ENCODE measurements around the gene ZNF212.

ZNF212 gene

DNA sequence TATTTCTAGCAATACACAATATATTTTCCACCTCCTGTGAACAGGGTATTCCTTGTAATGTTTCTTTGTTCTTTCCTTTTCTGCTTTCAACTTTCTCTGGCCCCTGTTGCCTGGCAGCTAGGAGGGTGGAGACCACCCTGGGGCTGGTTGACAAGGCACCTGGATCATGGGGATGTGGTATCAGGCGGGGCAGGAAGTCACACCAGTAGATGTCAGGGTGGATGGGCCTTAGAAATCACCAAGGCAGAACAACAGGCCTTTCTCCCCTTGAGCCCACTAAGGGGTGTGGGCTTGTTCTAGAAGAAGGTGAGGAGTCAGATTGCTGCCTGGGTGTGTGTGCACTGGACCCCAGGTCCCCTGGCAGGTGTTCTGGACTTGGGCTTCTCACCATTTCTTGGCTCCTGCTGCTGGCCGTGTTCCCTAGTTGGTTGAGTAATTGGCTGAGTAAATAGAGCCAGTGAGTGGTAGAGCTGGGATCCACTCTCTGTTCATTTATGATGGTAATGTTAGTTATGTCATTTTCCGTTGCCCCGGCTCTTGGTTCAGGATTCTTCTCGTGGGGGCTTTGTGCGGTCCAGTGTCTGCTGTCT lies 47.5 kb downstream of the ZNF212 start:
- no peak for DNase-seq

DNA sequence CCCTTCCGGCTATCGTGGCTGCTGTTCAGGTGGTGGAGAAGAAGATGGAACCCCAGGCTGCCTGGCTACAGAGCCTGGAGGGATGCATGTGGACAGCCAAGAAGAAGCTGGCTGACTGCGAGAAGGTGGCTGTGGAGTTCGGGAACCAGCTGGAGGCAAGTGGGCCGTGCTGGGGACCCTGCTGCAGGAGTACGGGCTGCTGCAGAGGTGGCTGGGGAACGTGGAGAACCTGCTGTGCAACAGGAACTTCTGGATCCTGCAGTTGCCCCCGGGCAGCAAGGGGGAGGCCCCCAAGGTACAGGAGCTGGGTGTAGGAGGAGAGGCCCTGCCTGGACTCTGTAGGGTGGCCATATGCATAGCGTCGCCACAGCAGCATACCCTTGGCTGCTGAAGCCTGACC lies 48.2 kb downstream of the ZNF212 start:
- no peak for DNase-seq

DNA sequence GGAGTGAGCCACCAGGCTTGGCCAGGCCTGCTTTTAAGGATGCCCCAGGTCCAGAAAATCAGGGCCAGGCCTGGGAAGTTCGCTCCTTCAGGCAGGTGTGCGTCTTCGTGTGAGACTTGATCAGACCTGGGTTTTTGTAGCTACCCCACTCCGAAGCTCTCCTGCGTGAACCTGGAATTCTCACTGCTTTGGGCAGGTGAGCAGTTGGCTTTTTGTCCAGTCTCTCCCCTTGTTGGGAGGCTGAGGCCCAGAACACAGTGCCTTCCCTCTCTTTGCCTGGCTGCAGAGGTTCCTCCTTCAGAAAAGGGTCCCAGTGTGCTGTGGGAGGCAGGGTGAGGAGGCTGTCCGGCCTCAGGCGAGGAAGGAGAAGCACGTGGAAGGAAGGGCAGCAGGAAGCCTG lies 49.8 kb downstream of the ZNF212 start:
- no peak for DNase-seq

DNA sequence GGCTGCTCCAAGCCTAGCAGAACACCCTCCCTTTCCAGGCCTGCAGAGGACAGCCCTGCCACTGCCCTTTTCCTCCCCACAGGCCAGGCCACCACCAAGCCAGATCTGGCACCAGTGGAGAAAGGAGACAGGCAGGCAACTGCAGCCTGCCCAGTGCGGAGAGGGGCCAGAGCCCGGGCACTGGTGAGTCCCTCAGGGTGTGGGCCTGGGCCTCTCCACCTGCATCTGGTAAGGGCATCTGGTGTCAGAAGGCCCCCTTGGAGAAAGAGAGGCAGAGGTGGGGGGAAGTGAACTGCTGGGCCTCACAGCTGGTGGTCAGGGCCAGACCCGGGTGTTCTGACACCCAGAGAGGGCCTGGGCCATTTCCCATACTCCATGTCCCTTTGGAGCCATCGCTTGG lies 50.4 kb downstream of the ZNF212 start:
- DNase-seq = no peak

DNA sequence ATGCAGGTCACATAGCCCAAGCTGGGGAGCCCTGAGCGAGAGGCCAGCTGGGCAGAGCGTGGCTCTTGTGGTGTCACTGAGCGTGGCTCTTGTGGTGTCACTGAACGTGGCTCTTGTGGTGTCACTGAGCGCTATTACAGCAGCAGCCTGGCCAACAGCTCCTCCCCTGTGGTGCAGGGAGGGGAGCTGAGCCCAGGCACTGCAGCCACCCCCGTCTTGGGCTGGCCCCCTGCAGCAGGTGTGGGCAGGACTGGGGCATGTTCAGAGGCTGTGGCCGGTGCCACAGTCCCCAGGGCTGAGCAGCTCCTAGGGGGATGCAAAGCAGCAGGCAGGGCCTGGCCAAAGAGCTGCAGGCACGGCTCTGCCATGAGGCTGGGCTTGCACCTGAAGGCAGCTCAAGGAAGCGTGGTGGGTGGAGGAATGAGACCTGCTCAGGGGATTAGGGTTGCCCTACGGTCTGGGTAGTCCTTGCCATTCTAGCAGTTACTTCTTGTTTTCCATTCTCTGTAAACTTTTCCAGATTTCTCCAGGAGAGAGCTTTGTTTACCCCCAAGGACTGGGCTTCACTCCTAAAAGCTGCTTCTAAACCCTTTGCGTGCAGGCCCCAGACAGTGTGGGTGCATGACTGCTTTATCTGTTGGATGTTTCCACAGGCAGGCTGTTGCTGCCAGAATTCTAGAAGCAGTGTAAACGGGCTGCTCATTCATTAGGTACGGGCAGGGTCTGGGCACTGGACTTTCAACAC lies 51.8 kb downstream of the ZNF212 start:
- DNase-seq = no peak

DNA sequence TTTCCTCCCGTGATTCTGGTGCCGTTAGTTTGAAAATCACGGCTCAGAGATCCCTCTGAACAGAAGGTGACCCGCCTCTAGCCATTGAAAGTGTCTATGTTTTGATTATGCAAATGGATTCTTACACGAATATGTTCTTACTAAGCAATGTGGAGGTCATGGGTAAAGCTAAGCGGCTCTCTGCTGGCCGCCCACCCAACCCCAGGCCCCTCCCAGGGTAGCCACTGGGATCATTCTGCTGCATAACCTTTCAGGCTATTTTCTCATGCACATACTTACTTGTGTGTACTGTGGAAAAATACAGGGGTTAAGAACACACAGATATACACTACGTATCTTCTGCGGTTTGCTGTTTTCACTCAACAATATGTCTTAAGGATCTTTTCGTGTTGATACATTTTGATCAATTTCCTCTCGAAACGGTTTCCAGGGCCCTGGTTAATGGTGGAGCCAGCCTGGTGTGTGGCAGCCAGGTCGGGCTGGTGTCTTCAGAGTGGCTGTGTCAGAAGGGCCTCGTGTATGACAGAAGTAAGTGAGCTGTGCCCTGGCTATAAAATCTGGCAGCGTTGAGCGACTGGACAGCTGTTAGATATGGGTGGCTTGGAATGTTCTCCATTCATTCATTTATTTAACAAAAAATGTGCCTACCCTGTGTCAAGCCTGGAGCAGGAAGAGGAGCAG lies 52.5 kb downstream of the ZNF212 start:
- DNase-seq = no peak

DNA sequence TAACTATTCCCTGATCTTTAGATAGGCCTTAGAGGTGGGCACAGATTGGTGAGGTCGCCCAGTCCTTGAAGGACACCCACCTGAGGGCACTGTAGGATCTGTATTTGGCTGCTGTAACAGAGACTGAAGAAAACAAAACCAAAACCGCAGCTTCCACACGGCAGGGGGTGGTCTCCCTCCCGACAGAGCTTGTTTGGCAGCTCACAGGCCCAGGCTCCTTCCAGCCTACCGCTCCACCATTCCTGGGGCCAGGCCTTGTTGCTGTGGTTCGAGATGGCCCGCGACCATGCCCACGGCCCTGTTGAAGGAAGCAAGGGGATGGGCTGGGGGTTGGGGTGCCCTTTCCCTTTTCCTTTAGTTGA lies 53.0 kb downstream of the ZNF212 start:
- DNase-seq = peak; percentile 30

DNA sequence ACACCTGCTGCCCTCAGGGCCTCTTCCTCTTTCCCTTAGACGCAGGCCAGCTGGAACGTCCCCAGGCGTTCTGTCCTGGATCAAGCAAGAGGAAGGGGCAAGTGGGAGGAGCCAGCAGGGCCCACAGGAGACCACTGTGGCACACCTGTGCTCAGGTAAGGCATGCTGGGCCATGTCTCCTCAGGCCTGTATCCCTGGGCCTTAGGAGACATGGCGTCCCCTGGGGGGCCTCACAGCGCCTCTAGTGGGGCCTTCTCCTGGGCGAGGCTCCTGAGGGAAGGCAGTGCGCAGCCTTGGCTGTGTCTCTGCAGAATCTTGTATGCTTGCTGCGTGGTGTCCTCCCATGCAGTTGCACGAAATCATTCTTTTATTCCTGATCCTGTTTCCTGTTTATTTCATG lies 53.9 kb downstream of the ZNF212 start:
- no peak for DNase-seq

DNA sequence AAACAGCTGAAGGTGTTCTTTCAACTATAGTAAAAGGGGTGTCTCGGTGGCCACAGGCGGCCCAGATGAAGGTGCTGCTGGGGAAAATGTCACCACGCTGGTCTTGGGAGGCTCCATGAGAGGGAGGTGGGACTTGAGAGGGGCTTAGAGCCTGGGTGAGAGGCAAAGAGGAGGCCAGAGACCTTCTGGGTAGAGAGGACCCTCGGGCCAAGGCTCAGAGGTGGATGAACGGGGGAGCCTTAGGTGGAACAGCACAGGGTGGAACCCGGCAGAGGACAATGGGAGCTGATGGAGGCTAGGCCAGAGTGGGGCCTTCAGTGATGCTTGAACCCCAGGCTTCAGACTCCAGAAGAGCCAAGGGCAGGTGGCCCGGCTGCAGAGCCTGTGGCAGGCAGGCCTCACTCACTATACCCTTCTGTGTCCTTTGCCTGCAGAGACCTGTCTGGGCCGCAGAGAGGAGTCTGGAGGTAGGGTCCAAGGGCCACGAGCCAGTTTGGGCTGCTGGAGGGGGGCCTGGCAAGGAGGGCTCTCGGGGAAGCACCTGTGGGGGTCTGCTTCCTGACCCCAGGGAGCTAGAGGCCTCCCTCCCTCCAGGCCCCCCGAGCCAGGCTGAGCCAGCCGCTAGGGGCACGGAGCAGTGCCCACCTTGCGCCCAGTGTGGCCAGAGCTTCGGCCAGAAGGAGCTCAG lies 54.6 kb downstream of the ZNF212 start:
- no peak for DNase-seq

DNA sequence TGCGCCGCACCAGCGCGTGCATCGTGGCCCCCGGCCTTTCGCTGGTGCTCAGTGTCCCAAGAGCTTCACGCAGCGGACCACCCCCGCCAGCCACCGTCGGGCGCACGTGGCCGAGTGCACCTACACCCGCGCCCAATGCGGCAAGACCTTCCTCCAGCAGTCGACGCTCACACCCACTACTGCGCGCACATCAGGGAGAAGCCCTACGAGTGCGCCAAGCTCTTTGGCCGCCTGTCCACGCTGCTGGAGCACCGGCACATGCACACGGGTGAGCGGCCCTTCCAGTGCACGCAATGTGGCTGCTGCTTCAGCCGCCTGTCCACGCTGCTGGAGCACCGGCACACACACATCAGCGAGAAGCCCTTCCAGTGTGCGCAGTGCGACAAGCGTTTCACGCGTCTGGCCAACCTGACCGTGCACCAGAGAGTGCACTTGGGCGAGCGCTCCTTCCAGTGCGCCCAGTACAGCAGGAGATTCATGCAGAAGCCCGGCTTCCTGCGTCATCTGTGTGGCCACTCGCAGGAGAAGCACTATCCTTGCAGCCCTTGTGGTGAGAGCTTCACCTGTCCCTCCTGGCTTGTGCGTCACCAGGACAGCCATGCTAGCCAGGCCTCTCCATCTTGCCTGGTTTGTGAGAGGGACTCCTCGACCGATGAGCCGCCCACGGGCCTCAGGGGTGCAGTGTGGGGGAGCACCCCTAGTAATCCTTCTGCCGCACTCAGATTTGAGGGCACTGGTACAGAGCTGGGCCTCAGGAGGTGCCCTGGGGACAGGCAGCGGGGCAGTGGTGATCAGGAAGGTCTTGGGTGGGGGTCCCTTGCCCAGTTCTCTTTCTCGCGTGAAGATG lies 55.4 kb downstream of the ZNF212 start:
- no peak for DNase-seq

DNA sequence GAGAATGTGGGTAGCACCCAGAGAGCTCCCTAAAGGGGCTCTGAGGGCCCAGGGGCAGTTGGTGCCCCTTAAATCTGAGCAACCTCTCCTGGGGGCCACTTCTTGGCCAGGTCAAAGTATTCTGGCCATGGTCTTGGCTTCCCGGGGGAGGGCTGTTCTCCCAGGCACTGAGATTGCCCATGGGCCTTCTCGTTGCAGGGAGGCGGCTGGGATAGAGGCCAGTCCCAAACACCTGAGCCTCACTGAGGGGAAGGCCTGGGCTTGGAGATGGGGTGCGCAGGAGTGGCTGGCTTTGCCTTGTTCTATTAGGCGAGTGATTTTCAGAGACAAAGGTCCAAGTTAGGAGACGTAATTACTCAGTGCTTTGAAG lies 56.0 kb downstream of the ZNF212 start:
- DNase-seq = no peak

DNA sequence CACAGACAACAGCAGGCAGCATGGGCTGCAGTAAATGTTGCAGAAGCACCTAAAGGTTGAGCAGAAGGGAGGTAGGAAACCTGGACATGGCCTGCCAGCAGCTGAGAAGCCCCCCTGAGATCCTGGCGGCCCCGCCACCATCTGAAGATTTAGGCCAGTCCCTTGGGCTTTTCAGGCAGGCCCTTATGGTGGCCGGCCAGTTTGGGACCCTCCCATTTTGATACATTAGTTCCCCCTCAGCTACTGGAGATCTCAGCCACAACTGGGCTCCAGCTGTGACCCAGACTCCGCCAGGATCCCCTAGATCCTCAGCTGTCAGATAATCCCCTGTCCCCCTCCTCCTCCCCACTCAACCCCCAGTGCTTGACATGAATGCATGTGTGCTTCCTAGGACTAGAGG lies 56.9 kb downstream of the ZNF212 start:
- no peak for DNase-seq

DNA sequence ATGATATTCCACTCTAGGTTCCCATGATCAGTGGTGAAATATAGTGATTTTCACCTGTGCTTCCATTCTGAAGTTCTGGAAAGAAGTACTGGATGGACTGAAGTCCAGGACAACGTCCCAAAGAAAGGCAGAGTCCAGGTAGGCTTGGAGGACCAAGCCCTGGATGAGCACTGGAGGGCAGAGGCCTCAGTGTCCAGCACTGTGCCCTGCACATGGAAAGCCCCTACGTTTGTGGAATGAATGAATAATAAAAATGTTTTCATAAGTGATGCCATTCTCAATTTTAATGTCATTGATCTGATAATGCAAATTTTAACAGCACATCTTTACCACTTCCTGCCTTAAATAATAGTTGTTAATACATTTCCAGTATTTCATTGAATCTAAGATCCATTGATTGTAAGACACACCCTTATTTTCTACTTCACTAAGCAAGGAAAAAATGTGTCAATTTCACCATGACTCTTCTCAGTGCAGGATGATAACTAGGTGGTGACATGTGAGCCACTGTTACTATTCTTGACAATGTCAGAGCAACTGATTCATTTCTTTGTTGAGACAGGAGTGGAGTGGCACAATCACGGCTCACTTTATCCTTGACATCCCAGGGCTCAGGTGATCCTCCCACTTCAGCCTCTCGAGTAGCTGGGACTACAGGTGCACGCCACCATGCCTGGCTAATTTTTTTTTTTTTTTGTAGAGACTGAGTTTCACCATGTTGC lies 57.7 kb downstream of the ZNF212 start:
- DNase-seq = no peak

DNA sequence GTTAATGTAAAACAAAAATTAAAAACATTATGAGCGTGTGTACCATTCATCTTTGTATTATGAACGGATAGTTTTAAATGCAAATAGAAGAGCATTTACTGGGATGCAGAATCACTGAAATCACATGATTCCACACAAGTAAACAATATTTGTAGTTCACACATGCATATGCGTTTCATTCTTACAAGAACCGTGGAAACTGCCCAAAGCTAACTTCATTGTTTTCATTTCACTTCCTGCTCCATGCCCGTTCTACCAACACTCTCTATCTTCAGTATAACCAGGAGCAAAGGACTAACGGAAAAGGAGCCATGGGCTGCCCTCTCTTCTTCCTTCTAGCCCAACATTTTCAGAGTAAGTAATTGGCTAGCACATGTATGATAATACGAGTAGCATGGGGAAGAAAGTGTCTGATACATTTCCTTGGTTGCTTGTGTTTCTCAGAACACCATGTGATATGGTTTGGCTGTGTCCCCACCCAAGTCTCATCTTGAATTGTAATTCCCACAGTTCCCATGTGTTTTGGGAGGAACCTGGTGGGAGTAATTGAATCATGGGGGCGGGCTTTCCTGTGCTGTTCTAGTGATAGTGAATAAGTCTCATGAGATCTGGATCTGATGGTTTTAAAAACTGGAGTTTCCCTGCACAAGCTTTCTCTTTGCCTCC lies 61.3 kb downstream of the ZNF212 start:
- no peak for DNase-seq

DNA sequence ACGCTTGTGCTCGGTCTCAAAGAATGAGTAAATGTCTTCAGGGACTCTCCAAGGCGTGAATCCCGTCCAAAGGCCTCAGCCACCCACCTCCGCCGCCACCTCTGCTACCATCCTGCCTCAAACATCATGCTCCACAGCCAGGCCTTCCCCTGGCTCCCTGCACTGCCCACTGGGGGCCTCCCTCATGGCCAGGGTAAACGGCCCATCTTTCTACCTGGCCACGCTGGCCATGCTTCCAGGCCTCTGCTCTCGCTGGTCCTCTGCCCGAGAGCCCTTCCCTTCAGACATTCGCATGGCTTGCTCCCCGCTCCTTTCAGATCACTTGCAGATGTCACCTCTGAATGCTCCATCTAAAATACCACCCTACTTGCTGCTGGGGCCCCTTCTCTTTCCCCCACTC lies 62.8 kb downstream of the ZNF212 start:
- DNase-seq = no peak

DNA sequence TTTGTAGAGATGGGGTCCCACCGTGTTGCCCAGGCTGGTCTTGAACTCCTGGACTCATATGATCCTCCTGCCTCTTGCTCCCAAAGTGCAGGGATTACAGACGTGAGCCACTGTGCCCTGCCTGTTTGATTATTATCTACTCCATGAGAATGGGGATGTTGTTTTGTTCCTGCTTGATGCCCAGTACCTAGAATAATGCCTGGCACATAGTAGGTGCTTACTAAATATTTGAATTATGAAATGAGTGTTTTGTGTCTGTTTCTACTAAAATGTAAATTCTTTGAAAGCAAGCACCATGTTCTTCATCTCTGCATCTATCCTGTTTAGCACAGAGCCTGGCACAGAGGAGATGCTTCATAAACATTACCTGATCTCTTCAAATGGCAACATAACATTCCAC lies 63.4 kb downstream of the ZNF212 start:
- DNase-seq = no peak

DNA sequence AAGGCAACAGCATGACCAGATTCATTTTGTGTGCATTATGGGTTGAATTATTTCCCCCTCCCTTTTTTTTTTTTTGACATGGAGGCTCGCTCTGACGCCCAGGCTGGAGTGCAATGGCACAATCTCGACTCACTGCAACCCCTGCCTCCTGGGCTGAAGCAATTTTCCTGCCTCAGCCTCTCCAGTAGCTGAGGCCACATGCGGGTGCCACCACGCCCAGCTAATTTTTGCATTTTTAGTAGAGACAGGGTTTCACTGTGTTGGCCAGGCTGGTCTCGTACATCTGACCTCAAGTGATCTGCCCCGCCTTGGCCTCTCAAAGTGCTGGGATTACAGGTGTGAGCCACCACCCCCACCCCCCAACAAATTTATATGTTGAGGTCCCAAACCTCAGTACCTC lies 64.6 kb downstream of the ZNF212 start:
- DNase-seq = no peak

Data from fibroblast of skin of scalp (primary cell).